IPS-15b (cell line): ENCODE data around the gene BTBD18.

ENCODE experiments used
- H3K27me3 ChIP-seq: one replicate; pipeline ENCODE4 v1.6.1; 2013; ENCODE audit warnings: low read length; ENCODE audit not compliant: control insufficient read depth, insufficient read depth
- H3K36me3 ChIP-seq: one replicate; pipeline ENCODE4 v1.6.1; 2013; ENCODE audit warnings: low read length; ENCODE audit not compliant: control insufficient read depth, insufficient read depth
- H3K4me1 ChIP-seq: one replicate; pipeline ENCODE4 v1.6.1; 2013; ENCODE audit warnings: mild to moderate bottlenecking, low read length; ENCODE audit not compliant: control insufficient read depth, insufficient read depth
- H3K4me3 ChIP-seq: one replicate; pipeline ENCODE4 v1.5.1; 2013; ENCODE audit warnings: low read depth, low read length
- H3K9ac ChIP-seq: one replicate; pipeline ENCODE4 v1.6.1; 2013; ENCODE audit warnings: low read depth, mild to moderate bottlenecking, low read length
- H3K9me3 ChIP-seq: one replicate; pipeline ENCODE4 v1.6.1; 2013; ENCODE audit warnings: mild to moderate bottlenecking, low read length; ENCODE audit not compliant: control insufficient read depth, insufficient read depth

Gene BTBD18

GRCh38 chr11:57772562-57772961 is 20.9 kb upstream of the BTBD18 start:
- Histone ChIP-seq H3K9me3 (no peaks in the 10 kb centered on the region), H3K4me1 (peaks cover 30% of the 10 kb centered on the region), H3K4me3 (no peak overlapping the region), H3K27me3 (no peaks in the 10 kb centered on the region), H3K36me3 (no peaks in the 10 kb centered on the region), H3K9ac (no peak overlapping the region)

- Histone ChIP-seq H3K4me1 (peaks cover 21% of the 10 kb centered on the region), H3K27me3 (no peaks in the 10 kb centered on the region), H3K9me3 (no peaks in the 10 kb centered on the region), H3K9ac (no peak overlapping the region), H3K4me3 (no peak overlapping the region), H3K36me3 (no peaks in the 10 kb centered on the region)
Observed at GRCh38 chr11:57771365-57771764, 19.7 kb upstream of the BTBD18 start.

- H3K36me3 ChIP-seq, result no peaks in the 10 kb centered on the region
- no peaks in the 10 kb centered on the region for H3K9me3 ChIP-seq
- no peaks in the 10 kb centered on the region for H3K27me3 ChIP-seq
- H3K4me3 ChIP-seq, result no peak overlapping the region
- no peak overlapping the region for H3K9ac ChIP-seq
- peaks cover 15% of the 10 kb centered on the region for H3K4me1 ChIP-seq
Observed at GRCh38 chr11:57770793-57771192, 19.2 kb upstream of the BTBD18 start.

GRCh38 chr11:57764972-57765371 is 13.4 kb upstream of the BTBD18 start:
- H3K9ac ChIP-seq, result peak overlapping the region; percentile 4
- peaks cover 9% of the 10 kb centered on the region for H3K4me1 ChIP-seq

GRCh38 chr11:57764566-57764965 is 12.9 kb upstream of the BTBD18 start:
- Histone ChIP-seq H3K27me3 (no peaks in the 10 kb centered on the region), H3K9ac (peak overlapping the region; percentile 4), H3K4me3 (peak overlapping the region; percentile 92), H3K9me3 (no peaks in the 10 kb centered on the region), H3K4me1 (peaks cover 9% of the 10 kb centered on the region), H3K36me3 (no peaks in the 10 kb centered on the region)

More at GRCh38 chr11:57764972-57765371, 13.4 kb upstream of the BTBD18 start:
- H3K9me3 ChIP-seq, result no peaks in the 10 kb centered on the region
- no peaks in the 10 kb centered on the region for H3K27me3 ChIP-seq
- peak overlapping the region; percentile 92 for H3K4me3 ChIP-seq
- H3K36me3 ChIP-seq, result no peaks in the 10 kb centered on the region

GRCh38 chr11:57764021-57764420 is 12.4 kb upstream of the BTBD18 start:
- no peaks in the 10 kb centered on the region for H3K36me3 ChIP-seq
- H3K9me3 ChIP-seq, result no peaks in the 10 kb centered on the region
- H3K4me1 ChIP-seq, result peaks cover 9% of the 10 kb centered on the region
- peak overlapping the region; percentile 4 for H3K9ac ChIP-seq
- H3K27me3 ChIP-seq, result no peaks in the 10 kb centered on the region
- H3K4me3 ChIP-seq, result peak overlapping the region; percentile 92

GRCh38 chr11:57763568-57763967 is 11.9 kb upstream of the BTBD18 start:
- Histone ChIP-seq H3K9me3 (no peaks in the 10 kb centered on the region), H3K27me3 (no peaks in the 10 kb centered on the region), H3K9ac (peak overlapping the region; percentile 98), H3K4me1 (peaks cover 9% of the 10 kb centered on the region), H3K36me3 (no peaks in the 10 kb centered on the region), H3K4me3 (peak overlapping the region; percentile 92)

GRCh38 chr11:57762235-57762861 is 10.7 kb upstream of the BTBD18 start:
- H3K4me1 ChIP-seq, result peaks cover 9% of the 10 kb centered on the region
- H3K9ac ChIP-seq, result peak overlapping the region; percentile 98
- H3K27me3 ChIP-seq, result no peaks in the 10 kb centered on the region
- H3K36me3 ChIP-seq, result no peaks in the 10 kb centered on the region
- no peaks in the 10 kb centered on the region for H3K9me3 ChIP-seq
- H3K4me3 ChIP-seq, result peak overlapping the region; percentile 92

- no peaks in the 10 kb centered on the region for H3K9me3 ChIP-seq
- H3K9ac ChIP-seq, result peak within 1 kb of the TSS; percentile 98
- H3K4me3 ChIP-seq, result peak within 1 kb of the TSS; percentile 92
- peaks cover 9% of the 10 kb centered on the region for H3K4me1 ChIP-seq
- H3K27me3 ChIP-seq, result no peaks in the 10 kb centered on the region
- H3K36me3 ChIP-seq, result no peaks in the 10 kb centered on the region
Observed at GRCh38 chr11:57761301-57762234, 9.9 kb upstream of the BTBD18 start, which contains the start of gene CTNND1. Gene CTNND1 (plus strand): TSS chr11:57761802. CDS start chr11:57791479, 29,677 bp downstream.

GRCh38 chr11:57758174-57758573 is 6.6 kb upstream of the BTBD18 start:
- Histone ChIP-seq H3K4me1 (peaks cover 2% of the 10 kb centered on the region), H3K36me3 (no peaks in the 10 kb centered on the region), H3K4me3 (no peak overlapping the region), H3K9me3 (no peaks in the 10 kb centered on the region), H3K27me3 (no peaks in the 10 kb centered on the region), H3K9ac (no peak overlapping the region)

- no peaks in the 10 kb centered on the region for H3K27me3 ChIP-seq
- peaks cover 2% of the 10 kb centered on the region for H3K4me1 ChIP-seq
Observed at GRCh38 chr11:57752954-57753353, 1.3 kb upstream of the BTBD18 start.

GRCh38 chr11:57751176-57751575 is 443 bp downstream of the BTBD18 start:
- H3K4me1 ChIP-seq, result peaks cover 2% of the 10 kb centered on the region
- H3K9me3 ChIP-seq, result no peaks in the 10 kb centered on the region
- H3K9ac ChIP-seq, result no peak overlapping the region
- no peaks in the 10 kb centered on the region for H3K36me3 ChIP-seq
- no peak overlapping the region for H3K4me3 ChIP-seq
- no peaks in the 10 kb centered on the region for H3K27me3 ChIP-seq

More at GRCh38 chr11:57752954-57753353, 1.3 kb upstream of the BTBD18 start:
- no peaks in the 10 kb centered on the region for H3K9me3 ChIP-seq
- H3K36me3 ChIP-seq, result no peaks in the 10 kb centered on the region
- H3K4me3 ChIP-seq, result no peak overlapping the region
- H3K9ac ChIP-seq, result no peak overlapping the region
